H1 (cell line): ENCODE measurements around the gene SLC39A6.

Experiments used
- ASH2L ChIP-seq: fragments of 200-600, 300-600 bp; sonication (generic); IDR thresholded peaks from one replicate; pipeline ENCODE4 v1.7.1; 2017; ENCODE audit warnings: low read length
- BACH1 ChIP-seq: IDR thresholded peaks from 2 replicates; pipeline ENCODE4 v1.6.1; 2012; ENCODE audit warnings: low read length, improper control_type of control experiment
- CBX5 ChIP-seq: fragments of 300-800, 300-1000 bp; sonication (generic); IDR thresholded peaks from 2 replicates; pipeline ENCODE4 v1.7.1; 2016; ENCODE audit warnings: antibody characterized with exemption, low read length, low read depth
- EZH2 ChIP-seq: fragments of 200-600 bp; sonication (generic); IDR thresholded peaks from 2 replicates; pipeline ENCODE4 v1.7.1; 2012; ENCODE audit warnings: low read depth, mild to moderate bottlenecking, moderate library complexity, low read length, inconsistent platforms; ENCODE audit not compliant: severe bottlenecking
- GTF2F1 ChIP-seq: IDR thresholded peaks from 2 replicates; pipeline ENCODE4 v1.6.1; 2012; ENCODE audit warnings: low read depth, low read length, improper control_type of control experiment, borderline replicate concordance
- JUND ChIP-seq: IDR thresholded peaks from 2 replicates; pipeline ENCODE4 v1.6.1; 2011; ENCODE audit warnings: mild to moderate bottlenecking, improper control_type of control experiment, low read length
- POLR2A ChIP-seq, 2 experiments: IDR thresholded peaks; 1 replicate in 1 of 2; 2 replicates in 1 of 2; pipeline ENCODE4 v1.6.1; 2011; ENCODE audit warnings: low read depth in 2 of 2, low read length in 2 of 2, mild to moderate bottlenecking in 2 of 2; ENCODE audit errors: control extremely low read depth in 1 of 2
- RAD21 ChIP-seq, 2 experiments: IDR thresholded peaks in 1 of 2; conservative IDR thresholded peaks in 1 of 2; 2 replicates each; pipeline ENCODE4 v1.6.1; 2011; ENCODE audit warnings: low read depth in 2 of 2, low read length in 2 of 2, improper control_type of control experiment in 1 of 2, inconsistent platforms in 1 of 2, mild to moderate bottlenecking in 1 of 2, moderate library complexity in 1 of 2
- RFX5 ChIP-seq: IDR thresholded peaks from 2 replicates; pipeline ENCODE4 v1.6.1; 2011; ENCODE audit warnings: low read depth, low read length, improper control_type of control experiment, borderline replicate concordance
- SRF ChIP-seq: IDR thresholded peaks from 2 replicates; pipeline ENCODE4 v1.6.1; 2011; ENCODE audit warnings: mild to moderate bottlenecking, low read depth, low read length, moderate library complexity
- SUZ12 ChIP-seq: fragments of 200-600 bp; sonication (generic); IDR thresholded peaks from 2 replicates; pipeline ENCODE4 v1.6.1; 2012; ENCODE audit warnings: mild to moderate bottlenecking, inconsistent platforms, low read length, moderate library complexity, mixed read lengths
- TF ChIP-seq, protein P1 (sequence below), 3 experiments: IDR thresholded peaks; 1 replicate in 2 of 3; 2 replicates in 1 of 3; pipeline versions ENCODE4 v1.5.1 to v1.6.1; 2011; ENCODE audit warnings: low read length in 3 of 3, mild to moderate bottlenecking in 3 of 3, inconsistent platforms in 2 of 3, low read depth in 1 of 3, moderate library complexity in 1 of 3; ENCODE audit not compliant: insufficient read depth in 1 of 3; ENCODE audit errors: control extremely low read depth in 1 of 3
- TF ChIP-seq, protein P2 (sequence below): IDR thresholded peaks from 2 replicates; pipeline ENCODE4 v1.6.1; 2011; ENCODE audit warnings: low read depth, mild to moderate bottlenecking, low read length; ENCODE audit not compliant: insufficient read depth
- TF ChIP-seq, protein P3 (sequence below): IDR thresholded peaks from 2 replicates; pipeline ENCODE4 v1.6.1; 2012; ENCODE audit warnings: low read length, inconsistent platforms

DNA sequence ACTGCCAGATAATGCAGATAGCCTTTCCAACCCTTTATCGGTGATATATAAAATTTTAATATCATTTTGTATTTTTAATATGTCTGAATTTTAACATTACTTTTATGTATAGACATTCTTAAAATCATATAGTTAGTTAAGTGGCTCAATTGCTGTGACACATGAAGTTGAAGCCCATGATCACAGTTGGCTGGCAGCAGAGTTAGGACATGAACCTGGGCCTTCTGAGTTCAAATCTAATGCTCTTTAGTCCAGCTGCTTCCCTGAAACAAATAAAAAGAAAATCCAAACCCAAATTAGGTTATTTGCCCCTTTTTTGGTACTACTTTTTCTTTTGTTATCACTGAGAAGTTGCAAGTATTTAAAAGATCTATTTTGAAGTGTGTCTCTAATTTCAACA lies 6.1 kb upstream of the SLC39A6 start:
- TF ChIP-seq RAD21 (IDR thresholded peaks at IDR 0.05 in 1 of 2, conservative IDR thresholded peaks at IDR 0.05 in 1 of 2; ENCODE audit: low read depth in 2 of 2, low read length in 2 of 2): no peak
- TF ChIP-seq, protein P1, sequence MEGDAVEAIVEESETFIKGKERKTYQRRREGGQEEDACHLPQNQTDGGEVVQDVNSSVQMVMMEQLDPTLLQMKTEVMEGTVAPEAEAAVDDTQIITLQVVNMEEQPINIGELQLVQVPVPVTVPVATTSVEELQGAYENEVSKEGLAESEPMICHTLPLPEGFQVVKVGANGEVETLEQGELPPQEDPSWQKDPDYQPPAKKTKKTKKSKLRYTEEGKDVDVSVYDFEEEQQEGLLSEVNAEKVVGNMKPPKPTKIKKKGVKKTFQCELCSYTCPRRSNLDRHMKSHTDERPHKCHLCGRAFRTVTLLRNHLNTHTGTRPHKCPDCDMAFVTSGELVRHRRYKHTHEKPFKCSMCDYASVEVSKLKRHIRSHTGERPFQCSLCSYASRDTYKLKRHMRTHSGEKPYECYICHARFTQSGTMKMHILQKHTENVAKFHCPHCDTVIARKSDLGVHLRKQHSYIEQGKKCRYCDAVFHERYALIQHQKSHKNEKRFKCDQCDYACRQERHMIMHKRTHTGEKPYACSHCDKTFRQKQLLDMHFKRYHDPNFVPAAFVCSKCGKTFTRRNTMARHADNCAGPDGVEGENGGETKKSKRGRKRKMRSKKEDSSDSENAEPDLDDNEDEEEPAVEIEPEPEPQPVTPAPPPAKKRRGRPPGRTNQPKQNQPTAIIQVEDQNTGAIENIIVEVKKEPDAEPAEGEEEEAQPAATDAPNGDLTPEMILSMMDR (IDR thresholded peaks at IDR 0.05; ENCODE audit: control extremely low read depth in 1 of 3, insufficient read depth in 1 of 3, low read depth in 1 of 3, low read length in 3 of 3): no peak
- TF ChIP-seq RFX5: no peak
- no peak for TF ChIP-seq BACH1
- no peak for TF ChIP-seq GTF2F1
- TF ChIP-seq EZH2: no peak
- no peak for TF ChIP-seq ASH2L
- no peak for TF ChIP-seq POLR2A (IDR thresholded peaks at IDR 0.05; ENCODE audit: control extremely low read depth in 1 of 2, low read depth in 2 of 2, low read length in 2 of 2)
- TF ChIP-seq SUZ12: no peak
- TF ChIP-seq CBX5: no peak
- TF ChIP-seq, protein P2, sequence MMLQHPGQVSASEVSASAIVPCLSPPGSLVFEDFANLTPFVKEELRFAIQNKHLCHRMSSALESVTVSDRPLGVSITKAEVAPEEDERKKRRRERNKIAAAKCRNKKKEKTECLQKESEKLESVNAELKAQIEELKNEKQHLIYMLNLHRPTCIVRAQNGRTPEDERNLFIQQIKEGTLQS: no peak
- TF ChIP-seq, protein P3, sequence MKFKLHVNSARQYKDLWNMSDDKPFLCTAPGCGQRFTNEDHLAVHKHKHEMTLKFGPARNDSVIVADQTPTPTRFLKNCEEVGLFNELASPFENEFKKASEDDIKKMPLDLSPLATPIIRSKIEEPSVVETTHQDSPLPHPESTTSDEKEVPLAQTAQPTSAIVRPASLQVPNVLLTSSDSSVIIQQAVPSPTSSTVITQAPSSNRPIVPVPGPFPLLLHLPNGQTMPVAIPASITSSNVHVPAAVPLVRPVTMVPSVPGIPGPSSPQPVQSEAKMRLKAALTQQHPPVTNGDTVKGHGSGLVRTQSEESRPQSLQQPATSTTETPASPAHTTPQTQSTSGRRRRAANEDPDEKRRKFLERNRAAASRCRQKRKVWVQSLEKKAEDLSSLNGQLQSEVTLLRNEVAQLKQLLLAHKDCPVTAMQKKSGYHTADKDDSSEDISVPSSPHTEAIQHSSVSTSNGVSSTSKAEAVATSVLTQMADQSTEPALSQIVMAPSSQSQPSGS: no peak
- no peak for TF ChIP-seq JUND
- no peak for TF ChIP-seq SRF
